OCI-M2 (cell line): ENCODE results near the gene SDK2.

ENCODE experiments used
- DNase-seq: peaks from one replicate; lab custom pipeline; 2025; ENCODE audit not compliant: unreplicated experiment; lab: John Stamatoyannopoulos, UW

SDK2 gene

DNA sequence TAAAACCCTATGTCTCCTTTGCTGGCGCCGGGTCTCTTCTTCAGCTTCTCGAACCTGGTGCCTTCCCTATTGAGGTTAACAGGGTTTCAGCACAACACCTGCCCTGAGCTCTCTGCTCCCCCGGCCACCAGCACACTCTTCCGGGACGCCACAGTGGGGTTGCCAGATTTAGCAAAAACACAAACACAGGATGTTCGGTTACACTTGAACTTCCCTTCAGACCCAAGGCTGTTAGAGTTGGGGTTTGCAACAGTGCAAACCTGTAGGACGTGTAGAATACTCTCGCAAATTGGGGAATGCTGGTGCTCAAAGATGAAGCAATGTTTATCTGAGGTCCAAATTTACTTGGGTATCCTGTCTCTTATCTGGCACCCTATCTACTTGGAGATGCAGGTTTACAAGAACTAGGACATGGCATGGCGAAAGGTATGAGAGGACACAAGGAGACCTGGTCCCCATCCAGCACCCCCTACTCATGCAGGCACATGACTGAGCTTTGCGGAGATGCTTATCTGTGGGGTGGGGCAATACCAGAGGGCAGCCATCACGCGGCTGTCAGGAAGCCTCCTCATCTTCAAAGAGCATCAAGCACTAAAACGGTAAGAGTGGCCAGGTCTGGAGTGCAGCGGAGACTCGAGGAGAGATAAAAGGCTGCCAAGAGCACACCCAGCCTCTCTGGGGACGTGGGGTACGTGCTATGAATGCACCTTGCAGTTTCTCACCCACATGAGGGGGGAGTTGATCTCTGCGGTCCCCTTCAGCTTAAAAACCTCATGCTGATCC lies 52.8 kb downstream of the SDK2 start:
- DNase-seq, result no peak

DNA sequence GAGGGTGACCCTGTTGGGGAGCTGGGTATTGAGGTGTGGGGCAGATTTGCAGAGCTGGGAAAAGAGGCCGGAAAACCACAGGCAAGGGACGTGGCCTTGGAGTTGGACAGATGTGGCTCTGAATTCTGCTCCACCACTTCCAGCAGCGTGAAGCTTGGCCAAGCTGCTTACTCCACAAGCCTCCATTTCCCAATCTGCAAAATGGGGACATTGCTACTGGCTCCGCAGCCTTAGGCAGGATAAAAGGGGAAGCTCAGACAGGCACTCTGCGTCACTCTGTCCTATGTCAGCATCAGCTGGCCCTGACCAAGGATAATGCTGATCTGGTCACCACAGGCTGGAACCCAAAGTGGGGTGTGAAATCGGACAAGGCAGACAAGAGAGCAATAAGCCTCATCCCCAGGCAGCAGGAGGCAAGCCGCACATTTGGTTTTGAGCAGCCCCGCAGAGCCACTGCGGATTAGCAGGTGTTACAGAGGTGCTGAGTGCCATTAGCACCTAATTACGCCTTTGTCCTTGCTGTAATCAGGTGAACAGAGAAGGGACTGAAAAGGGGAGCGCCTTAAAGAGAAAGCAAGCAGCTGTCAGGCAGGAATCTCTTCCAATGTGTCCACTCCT lies 54.8 kb downstream of the SDK2 start:
- DNase-seq, result no peak

DNA sequence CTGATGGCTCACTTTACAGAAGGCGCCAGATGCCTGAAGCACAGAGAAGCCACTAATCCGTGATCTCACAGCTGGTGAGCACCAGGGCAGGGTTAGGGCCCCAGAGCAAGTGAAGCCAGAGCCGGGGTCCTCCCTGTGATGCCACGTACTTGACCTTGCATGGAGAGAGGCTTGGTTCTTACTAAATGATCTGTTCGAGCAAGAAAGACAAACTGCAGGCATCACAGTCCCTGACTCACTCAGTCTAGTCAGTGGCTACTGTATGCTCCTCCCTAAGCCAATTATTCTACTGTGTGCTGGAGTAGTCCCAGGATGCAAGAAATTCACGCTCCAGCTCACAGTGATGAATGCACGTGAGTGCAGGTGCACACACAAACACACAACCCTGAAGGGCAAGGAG lies 55.4 kb downstream of the SDK2 start:
- DNase-seq, result no peak

DNA sequence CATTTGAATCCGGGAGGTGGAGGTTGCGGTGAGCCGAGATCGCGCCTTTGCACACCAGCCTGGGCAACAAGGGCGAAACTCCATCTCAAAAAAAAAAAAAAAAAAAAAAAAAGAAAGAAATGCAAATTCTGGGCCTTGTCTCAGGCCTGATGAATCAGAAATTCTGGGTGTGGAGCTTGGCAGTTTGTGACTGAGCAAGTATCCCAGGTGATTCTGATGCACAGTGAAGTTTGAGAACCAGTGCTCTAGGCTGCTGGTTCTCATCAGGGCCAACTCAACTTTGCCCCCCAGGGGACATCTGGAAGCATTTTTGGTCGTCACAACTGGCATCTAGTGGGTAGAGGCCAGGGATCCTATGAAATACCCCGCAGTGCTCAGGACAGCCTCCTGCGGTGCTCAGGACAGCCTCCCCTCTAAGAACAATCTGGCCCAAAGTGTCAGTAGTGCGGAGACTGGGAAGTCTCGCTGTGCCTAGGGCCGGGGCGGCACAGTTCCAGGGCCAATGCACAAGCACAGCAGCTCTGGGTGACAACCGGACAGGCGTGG lies 55.9 kb downstream of the SDK2 start:
- DNase-seq, result no peak

DNA sequence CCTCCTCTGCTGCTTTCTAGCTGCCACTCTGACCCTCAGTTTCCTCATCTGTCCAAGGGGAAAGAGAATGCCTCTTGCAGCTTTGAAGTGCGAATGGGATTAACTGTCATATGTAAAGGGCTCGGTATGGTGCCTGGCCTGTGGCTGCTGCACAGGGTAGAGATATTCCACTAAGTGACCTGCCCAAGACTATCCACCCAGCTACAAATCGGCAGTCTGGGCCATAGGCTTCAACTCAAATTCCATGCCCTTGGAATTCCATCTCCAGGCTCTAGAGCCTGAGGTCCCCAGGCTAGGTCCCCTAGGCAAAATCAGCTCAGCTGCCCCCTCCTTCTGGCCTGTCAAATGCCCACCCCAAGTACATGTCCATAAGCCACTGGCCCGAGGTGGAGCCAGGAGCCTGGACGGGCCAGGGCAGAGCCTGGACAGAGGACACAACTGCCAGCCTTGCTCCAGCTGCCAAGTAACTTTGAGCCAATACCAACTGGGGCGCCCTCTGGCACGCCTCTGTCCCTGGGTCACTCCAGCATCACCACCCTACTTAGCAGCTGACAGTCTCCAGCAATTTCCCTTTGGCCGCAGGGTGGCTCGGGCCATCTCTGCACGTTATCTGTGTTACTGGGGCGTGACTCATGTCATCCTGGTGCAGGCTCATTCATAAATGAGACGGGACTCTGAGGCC lies 57.2 kb downstream of the SDK2 start:
- DNase-seq, result no peak

DNA sequence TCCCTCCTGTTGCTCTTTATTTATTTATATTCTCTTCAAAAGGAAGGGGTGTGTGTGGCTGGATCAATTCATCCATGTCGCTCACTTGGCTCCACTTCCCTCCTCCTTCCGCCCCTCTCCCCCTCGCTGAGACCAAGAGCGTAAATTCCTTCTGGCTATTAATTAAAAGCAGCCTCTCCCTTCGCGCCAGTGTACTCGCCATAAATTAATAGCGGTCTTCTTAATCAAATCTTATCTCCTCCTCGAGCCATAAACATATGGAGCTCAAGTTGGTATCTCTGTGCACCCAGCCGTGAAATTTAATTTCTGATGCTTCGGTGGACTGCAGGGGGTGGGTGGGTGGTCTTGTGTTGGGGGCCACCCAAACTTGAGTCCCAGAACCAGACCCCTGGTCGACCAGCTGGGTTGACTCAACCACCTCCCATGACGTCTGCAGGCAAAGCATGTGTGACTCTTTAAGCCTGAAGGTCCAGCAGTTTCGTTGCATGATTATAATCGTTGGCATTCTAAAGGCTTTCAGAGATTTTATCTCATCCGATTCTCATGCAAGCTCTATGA lies 57.9 kb downstream of the SDK2 start:
- no peak for DNase-seq

DNA sequence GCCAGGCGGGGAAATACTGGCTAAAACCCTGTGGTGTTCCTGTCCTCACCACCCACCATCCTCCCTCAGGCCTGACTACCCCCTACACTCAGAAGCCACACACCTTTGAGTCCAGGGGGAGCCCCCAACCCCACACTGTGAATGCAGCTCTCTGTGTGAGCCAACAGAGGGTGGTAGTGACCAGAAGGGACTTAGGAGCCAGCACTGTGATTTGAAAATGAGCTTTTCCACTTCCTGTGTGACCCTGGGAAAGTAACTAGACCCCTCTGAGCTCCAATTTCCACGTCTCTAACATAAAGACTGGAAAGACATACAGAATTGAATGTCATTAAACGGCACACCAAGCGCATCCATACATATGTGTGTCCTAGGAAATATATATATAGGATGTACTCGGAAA lies 58.7 kb downstream of the SDK2 start:
- DNase-seq, result no peak

DNA sequence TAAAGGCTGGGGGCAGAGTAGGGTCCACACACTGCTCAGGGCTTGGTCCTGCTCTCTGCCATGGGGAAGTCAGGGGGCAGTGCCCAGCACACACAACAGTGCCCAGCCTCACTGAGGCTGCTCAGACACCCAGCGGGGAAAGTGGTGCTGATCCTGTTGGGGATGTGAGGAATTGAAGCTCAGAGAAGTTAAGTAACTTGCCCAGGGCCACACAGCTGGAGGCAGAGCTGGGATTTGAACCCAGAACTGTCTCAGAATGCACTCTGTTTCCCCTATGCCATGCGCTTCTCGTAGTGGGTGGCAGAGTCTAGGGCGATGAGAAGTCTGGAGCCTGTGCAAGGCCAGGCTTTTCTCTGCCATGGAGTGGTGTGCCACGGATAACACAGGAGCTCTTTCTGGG lies 59.3 kb downstream of the SDK2 start:
- no peak for DNase-seq

DNA sequence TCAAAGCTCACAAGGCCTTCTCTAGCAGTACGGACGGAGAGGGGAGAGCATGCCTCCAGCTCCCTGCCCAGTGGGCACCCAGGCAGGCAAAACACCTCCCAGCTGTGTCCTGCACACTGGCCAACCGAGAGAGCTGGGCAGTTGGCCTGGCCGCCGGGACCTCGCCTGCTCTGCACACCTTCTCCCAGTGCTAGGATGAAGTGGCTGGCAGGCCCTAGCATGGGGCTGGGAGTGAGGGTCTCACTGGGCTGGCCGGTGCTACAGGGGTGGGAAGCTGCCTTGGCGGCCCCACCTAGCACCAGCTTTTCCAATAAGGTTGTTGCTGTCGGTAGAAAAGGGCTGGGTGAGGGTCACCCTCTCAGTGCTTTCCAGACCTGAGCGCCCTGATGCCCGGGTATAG lies 60.2 kb downstream of the SDK2 start:
- DNase-seq, result no peak

DNA sequence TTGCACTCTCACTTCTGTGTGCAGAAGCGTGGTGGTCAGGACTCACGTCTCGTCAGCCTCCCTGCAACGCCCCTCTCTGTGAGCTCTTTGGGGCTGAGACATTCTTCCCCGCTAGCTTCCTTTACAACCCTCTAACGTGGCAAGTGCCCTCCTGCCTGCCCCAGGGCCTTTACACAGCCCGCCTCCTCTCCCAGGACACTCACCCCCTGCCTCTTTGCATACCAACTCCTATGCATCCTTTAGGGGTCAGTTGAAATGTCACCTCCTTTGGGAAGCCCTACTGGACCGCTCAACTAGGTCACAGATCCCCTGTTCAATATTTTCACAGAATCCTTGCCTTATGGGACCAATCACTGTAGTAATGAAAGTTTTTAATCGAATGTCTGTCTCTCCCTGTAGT lies 61.4 kb downstream of the SDK2 start:
- no peak for DNase-seq

DNA sequence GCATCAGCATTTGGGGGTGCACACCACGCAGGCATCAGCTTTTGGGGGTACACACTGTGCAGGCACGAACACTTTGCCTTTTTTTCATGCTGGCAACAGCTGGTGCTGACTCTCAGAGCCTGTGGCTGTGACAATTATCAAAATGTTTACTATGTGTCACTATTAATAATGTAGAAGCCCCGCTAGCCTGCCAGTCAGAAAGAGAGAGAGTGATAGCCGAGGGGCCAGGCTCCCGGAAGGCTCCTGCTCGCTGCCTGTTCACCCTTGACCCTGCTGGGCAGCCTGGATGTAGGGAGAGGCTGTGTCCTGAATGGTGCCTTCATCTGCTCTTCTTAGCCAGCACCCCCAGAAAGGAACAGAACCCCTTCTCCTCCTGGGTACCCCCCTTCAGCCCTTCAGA lies 61.9 kb downstream of the SDK2 start:
- DNase-seq, result no peak

DNA sequence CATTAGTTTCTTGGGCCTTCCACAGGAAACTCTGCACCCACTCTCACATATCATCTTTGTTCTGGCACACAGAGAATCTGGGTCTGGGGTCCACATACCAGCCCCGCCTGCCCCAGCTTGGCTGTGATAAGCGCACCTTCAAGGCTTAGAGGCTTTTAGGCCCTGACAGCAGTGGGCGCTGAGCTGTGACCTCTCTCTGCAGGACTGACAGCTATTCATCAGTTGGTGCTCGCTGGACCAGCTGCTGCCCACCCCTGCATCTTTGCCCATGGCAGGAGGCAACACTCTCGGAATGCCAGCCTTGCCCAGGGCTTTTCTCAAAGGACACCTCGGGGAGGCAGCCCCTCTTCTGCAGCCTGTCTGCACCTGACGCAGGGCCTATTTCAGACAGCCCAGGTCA lies 62.9 kb downstream of the SDK2 start:
- no peak for DNase-seq

DNA sequence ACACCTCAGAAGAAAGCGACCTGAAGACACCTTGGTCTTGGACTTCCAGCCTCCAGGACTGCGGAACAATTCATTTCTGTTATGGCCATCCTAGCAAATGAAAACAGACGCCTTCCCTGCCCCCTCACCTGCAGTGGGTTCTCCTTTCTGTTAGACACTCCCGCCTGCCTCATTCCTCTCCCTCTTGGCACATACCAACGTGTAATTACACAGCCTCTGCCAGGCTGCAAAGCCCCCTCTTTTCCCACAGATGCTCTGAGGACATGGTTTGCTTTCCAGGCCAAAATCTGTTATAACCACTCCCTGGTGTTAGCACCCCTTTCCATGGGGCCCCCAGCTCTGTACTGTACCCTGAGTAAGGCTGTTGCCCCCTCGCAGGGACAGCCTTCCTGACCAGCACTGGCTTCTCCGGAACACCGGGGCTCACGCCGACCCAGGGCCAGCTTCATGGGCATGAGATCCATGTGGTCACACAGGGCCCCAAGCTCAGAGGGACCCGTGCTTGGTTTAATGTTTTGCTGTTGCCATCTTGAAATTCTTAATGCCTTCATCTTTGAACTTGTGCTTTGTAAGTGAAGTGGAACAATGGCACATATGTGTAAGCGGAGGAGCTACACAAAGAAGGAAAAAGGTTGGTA lies 64.1 kb downstream of the SDK2 start:
- DNase-seq, result no peak

DNA sequence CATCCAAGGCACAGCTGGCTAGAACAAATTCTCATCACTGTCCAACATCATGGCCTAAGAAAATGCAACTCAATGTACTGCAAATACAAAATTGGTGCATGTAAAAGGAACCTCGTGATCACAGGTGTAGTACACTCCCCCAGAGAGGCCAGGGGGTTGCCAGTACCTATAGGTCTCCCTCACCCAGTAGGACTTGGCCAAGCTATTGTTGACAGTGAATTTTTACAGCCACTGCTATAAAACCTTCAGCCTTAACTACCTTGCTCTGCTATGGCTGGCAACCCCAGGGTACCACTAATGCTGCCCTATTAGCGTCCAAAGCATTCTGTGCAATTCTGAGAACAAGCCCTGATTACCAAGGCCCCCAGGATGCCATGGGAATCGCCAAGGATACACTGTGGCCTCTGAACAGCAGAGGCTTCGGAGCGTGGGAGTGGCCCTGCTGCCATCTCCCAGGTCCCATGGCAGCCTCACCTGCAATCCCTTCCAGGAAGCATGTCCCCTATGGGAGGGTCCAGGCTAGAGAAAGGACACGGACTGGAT lies 67.6 kb downstream of the SDK2 start:
- no peak for DNase-seq

DNA sequence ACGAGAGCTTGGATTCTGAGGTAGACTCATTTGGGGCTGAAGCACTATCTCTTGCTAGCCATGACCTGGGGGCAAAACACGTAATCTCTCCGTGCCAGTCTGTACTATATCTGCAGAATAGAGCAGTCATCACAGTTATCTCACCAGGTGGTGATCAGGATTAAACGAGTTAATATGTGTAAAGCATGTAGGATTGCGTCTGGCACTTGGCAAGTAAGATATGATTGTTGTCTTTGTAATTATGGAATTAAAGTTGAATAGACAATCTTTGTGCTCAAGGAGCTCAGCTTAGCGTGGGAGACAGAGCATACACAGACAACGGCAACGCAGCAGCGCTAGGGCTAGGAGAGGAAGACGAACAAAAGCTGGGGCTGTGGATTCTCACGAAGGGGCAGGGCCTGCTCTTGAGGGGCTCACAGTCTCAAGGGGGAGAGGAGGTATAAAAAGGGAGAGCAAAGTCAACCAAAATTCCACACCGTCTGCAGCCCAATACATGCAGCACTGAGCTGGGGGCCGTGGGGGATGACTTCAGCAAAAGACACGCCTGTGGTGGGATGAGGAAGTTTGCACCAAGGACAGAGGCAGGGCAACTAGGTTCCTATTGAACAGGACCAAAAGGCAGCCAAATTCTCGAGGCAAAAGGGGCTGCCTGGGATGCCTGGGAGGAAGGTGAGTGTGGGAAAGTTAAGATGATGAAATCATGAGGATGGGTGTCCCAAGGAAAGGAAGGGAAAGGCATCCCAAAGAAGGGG lies 68.6 kb downstream of the SDK2 start:
- no peak for DNase-seq

DNA sequence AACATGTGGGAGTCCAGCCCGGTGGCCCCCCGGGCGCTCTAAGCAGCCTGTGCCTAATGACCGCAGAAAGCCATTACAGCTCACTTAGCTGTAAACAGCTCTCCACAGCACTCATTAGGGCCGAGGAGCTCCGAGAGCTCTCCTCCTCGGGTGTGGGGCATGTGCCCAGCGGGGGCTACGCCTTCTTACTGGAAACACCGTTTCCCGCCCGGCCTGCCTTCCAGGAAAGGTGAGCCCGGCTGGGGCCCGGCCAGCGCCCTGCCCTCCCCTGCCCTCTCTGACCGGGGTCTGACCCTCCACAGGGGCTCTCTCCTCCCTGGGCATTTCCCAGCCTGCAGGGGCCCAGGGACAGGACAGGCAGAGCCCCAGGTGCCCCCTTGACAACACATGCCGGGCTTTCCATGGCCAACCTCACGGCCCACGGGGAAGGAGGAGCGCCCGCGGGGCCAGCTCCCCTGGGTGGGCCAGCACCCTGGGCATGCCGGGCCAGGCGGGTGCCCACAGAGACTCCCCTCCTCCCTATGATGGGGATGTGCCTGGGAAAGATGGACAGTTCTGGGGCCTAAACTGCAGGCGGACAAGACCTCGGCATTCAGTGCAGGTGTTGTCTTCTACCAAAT lies 72.6 kb downstream of the SDK2 start:
- no peak for DNase-seq

DNA sequence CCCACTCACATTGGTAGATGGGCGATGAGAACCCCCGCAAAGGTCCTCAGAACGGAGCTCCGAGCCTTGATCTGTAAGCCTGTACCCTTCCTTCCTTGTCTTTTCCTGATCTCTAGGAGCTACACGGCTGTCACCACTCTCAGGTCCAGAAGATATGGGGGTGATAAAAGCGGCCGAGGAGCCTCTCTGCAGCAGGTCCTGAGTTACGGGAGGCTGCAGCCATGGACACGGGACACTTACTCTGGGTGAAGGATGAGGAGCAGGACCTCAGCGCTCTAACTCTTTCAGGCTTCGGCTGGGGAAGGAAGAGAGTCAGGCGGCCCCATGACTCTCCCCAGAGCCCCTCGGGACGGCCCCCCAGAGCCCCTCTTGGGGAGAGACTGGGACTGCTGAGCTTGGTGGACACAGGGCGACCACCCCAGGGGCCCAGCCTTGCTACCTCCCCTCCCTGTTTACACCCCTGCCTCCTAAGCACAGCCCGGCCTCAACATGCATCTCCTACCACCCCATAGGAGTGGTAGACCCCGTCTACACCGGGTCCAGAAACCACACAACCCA lies 74.4 kb downstream of the SDK2 start:
- no peak for DNase-seq

DNA sequence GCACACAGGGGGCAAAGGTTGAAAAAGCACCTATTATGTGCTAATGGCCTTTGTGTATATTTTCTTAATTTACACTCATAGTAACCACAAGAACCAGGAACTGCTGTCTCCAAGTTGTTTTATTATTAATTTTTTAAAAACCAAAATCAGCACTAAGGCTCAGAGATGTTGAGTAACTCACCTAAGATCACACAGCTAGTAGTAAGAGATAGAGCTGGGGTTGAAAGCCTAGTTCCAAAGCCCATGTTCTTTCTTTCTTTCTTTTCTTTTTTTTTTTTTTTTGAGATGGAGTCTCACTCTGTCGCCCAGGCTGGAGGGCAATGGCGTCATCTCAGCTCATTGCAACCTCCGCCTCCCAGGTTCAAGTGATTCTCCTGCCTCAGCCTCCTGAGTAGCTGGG lies 75.3 kb downstream of the SDK2 start:
- DNase-seq, result no peak

DNA sequence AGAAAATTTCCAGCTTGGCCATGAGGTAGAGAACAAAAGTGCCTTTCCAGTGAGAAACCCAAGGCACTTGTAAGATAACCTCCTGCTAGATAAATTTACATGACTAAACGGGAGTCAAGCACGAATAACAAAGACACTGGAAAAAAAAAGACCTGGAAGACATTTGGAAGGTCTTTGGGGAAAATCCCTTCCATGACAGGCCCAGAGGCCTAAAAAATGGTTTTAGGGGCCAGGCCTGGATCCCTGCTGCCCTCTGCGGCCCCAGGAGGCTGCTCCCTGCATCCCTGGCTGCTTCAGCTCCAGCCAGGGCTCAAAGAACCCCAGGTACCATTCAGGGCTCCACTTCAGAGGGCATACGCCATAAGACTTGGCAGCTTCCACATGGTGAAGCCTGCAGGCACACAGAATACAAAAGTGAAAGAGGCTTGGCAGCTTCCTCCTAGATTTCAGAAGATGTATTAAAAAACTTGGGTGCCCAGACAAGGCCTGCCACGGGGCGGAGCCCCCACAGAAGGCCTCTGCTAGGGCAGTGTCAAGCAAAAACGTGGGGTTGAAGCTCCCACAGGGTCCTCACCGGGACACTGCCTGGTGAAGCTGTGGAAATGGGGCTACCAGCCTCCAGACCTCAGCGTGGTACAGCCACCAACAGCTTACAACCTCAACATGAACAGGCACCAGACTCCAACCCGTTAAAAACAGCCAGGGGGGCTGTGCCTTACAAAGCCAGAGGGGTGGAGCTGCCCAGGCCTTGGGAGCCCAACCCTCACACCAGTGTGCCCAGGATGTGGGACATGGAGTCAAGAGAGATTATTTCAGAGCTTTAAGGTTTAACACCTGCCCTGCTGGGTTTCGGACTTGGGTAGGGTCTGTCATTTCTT lies 77.1 kb downstream of the SDK2 start:
- no peak for DNase-seq
